Measurements from ENCODE around the gene MAGI2.
A peak's percentile ranks its signal among the peaks of the same experiment; 100 is the strongest.

MAGI2 gene

GRCh38 chr7:79282070-79282694 lies 171.3 kb downstream of the MAGI2 start:
- peak overlapping the region; percentile 19 for H3K4me3 ChIP-seq (ENCODE audit: low read depth, low read length)
- ChIA-PET CTCF (interaction anchor here (0.6 to 4.0 kb wide), 19 partner anchors 10 to 1262 kb away, joined by 3 to 43 read pairs (median 4); no protein-coding TSS in a partner anchor), POLR2A (interaction anchor here (0.6 kb wide), 1 partner anchor 1090 kb away, joined by 3 read pairs; no protein-coding TSS in a partner anchor)
- peak; percentile 56 for TF ChIP-seq CTCF (IDR thresholded peaks at IDR 0.05; ENCODE audit: insufficient read depth, low read length, missing control alignments)
- DNase-seq (ENCODE audit: low read depth, low spot score), result peak; percentile 29

GRCh38 chr7:79281426-79281825 lies 172.0 kb downstream of the MAGI2 start:
- no peak for DNase-seq (ENCODE audit: low read depth, low spot score)
- TF ChIP-seq CTCF (IDR thresholded peaks at IDR 0.05; ENCODE audit: insufficient read depth, low read length, missing control alignments), result no peak
- CTCF ChIA-PET, result interaction anchor here (0.9 to 4.0 kb wide), 10 partner anchors 9 to 1261 kb away, joined by 3 to 43 read pairs (median 4); no protein-coding TSS in a partner anchor
- no peak overlapping the region for H3K4me3 ChIP-seq (ENCODE audit: low read depth, low read length)
- POLR2A ChIA-PET, result no interaction called here

GRCh38 chr7:79272938-79273337 lies 180.5 kb downstream of the MAGI2 start:
- TF ChIP-seq CTCF (IDR thresholded peaks at IDR 0.05; ENCODE audit: insufficient read depth, low read length, missing control alignments), result no peak
- ChIA-PET CTCF (interaction anchor here (0.7 to 3.9 kb wide), 10 partner anchors 8 to 774 kb away, joined by 3 to 43 read pairs (median 4); no protein-coding TSS in a partner anchor), POLR2A (no interaction called here)
- no peak overlapping the region for H3K4me3 ChIP-seq (ENCODE audit: low read depth, low read length)
- DNase-seq (ENCODE audit: low read depth, low spot score), result no peak

- ChIA-PET POLR2A (no interaction called here), CTCF (interaction anchor here (0.7 to 3.9 kb wide), 10 partner anchors 9 to 974 kb away, joined by 3 to 43 read pairs (median 4); no protein-coding TSS in a partner anchor)
- peak; percentile 38 for TF ChIP-seq CTCF (IDR thresholded peaks at IDR 0.05; ENCODE audit: insufficient read depth, low read length, missing control alignments)
- no peak for DNase-seq (ENCODE audit: low read depth, low spot score)
- H3K4me3 ChIP-seq (ENCODE audit: low read depth, low read length), result no peak overlapping the region
Measured at GRCh38 chr7:79272066-79272669, 181.3 kb downstream of the MAGI2 start.

- ChIA-PET POLR2A (no interaction called here), CTCF (interaction anchor here (0.7 to 1.8 kb wide), 11 partner anchors 10 to 779 kb away, joined by 3 to 5 read pairs (median 3); no protein-coding TSS in a partner anchor)
- no peak for DNase-seq (ENCODE audit: low read depth, low spot score)
- H3K4me3 ChIP-seq (ENCODE audit: low read depth, low read length), result no peak overlapping the region
- no peak for TF ChIP-seq CTCF (IDR thresholded peaks at IDR 0.05; ENCODE audit: insufficient read depth, low read length, missing control alignments)
Measured at GRCh38 chr7:79268730-79269129, 184.7 kb downstream of the MAGI2 start.

GRCh38 chr7:79258826-79259225 lies 194.6 kb downstream of the MAGI2 start:
- TF ChIP-seq CTCF (IDR thresholded peaks at IDR 0.05; ENCODE audit: insufficient read depth, low read length, missing control alignments), result no peak
- CTCF ChIA-PET, result no interaction called here
- no peak overlapping the region for H3K4me3 ChIP-seq (ENCODE audit: low read depth, low read length)
- no peak for DNase-seq (ENCODE audit: low read depth, low spot score)
- POLR2A ChIA-PET, result no interaction called here
